ENCODE results near the gene TMEM44. TPM values are rescaled to one million over a fixed set of nuclear protein-coding genes. Genes with fewer than 3 reads are reported as not detected.

TMEM44 gene
- polyA plus RNA-seq, 1 donor (not counting 4 experiments of a cell fraction or from before 2014, with no cell fraction given) = 13.3 TPM

DNA sequence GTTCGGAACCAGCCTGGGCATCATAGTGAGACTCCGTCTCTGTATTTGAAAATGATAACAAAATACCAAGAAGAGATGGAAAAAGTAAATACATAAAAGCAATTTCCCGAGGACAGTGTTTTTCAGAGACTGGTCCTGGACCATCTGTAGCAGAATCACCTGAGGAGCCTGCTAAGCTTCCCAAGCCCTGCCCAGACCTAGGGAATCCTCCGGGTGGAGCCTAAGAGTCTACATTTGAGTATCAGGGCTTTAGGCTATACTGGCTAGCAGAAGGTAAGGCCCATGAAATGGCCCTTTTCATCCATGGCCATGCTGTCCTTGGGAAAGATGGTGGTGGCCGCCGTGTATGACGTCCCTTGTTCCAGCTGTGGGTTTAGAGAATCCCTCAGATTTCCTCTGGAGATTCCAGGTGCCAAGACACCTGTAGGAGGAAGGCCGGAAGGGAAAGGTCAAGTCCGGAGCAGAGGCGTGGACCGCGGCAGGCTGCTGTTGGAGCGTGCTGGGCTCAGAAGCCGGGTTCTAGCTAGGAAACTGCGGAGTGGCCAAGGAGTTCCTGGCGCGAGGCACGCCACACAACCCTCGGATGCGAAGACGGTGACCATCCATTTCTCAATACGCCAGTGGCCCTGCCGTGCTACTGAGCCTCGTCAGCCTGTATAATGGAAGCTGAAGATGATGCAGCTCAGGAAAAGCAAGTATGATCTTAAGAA lies 50.9 kb downstream of the TMEM44 start:
- Histone ChIP-seq H3K4me2 (ENCODE audit: control insufficient read depth, extremely low read depth, insufficient read depth, low read depth, low read length) (no peak overlapping the region), H3K27ac (ENCODE audit: control insufficient read depth, insufficient read depth, low read length) (no peak overlapping the region), H3K27me3 (ENCODE audit: control insufficient read depth, extremely low read depth, insufficient read depth, low read length) (no peaks in the 10 kb centered on the region), H3K9me1 (ENCODE audit: control insufficient read depth, extremely low read depth, insufficient read depth, low read length) (no peaks in the 10 kb centered on the region), H3K9me3 (ENCODE audit: control insufficient read depth, low read depth, low read length) (no peaks in the 10 kb centered on the region), H3K4me3 (ENCODE audit: control insufficient read depth in 2 of 3, extremely low read depth in 1 of 3, insufficient read depth in 2 of 3, low read depth in 1 of 3, low read length in 3 of 3) (no peak overlapping the region), H3K79me2 (ENCODE audit: control insufficient read depth, insufficient read depth, low read length) (peaks cover 6% of the 10 kb centered on the region), H4K20me1 (ENCODE audit: control insufficient read depth, extremely low read depth, insufficient read depth, low read length) (no peaks in the 10 kb centered on the region), H3K4me1 (ENCODE audit: control insufficient read depth, extremely low read depth, insufficient read depth, low read length) (peaks cover 32% of the 10 kb centered on the region), H2AFZ (ENCODE audit: control insufficient read depth, low read length) (no peak overlapping the region), H3K36me3 (ENCODE audit: control insufficient read depth in 2 of 2, extremely low read depth in 1 of 2, insufficient read depth in 2 of 2, low read length in 2 of 2) (peaks cover 0 to 4% of the 10 kb centered on the region in 2 experiments), H3K9ac (ENCODE audit: control insufficient read depth, extremely low read depth, insufficient read depth, low read length) (no peak overlapping the region)
- TF ChIP-seq, protein P1, sequence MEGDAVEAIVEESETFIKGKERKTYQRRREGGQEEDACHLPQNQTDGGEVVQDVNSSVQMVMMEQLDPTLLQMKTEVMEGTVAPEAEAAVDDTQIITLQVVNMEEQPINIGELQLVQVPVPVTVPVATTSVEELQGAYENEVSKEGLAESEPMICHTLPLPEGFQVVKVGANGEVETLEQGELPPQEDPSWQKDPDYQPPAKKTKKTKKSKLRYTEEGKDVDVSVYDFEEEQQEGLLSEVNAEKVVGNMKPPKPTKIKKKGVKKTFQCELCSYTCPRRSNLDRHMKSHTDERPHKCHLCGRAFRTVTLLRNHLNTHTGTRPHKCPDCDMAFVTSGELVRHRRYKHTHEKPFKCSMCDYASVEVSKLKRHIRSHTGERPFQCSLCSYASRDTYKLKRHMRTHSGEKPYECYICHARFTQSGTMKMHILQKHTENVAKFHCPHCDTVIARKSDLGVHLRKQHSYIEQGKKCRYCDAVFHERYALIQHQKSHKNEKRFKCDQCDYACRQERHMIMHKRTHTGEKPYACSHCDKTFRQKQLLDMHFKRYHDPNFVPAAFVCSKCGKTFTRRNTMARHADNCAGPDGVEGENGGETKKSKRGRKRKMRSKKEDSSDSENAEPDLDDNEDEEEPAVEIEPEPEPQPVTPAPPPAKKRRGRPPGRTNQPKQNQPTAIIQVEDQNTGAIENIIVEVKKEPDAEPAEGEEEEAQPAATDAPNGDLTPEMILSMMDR (optimal IDR thresholded peaks at IDR 0.05 in 1 of 3, IDR thresholded peaks at IDR 0.05 in 1 of 3, conservative IDR thresholded peaks at IDR 0.05 in 1 of 3; ENCODE audit: extremely low read depth in 1 of 3, insufficient read depth in 2 of 3, low read length in 3 of 3) = no peak
- no peak for TF ChIP-seq EZH2 (IDR thresholded peaks at IDR 0.05; ENCODE audit: low read length)
- dilution Hi-C loops (cut with MboI; ENCODE audit: extremely low pct_ligation_motif_present, low sequenced_read_pairs) = no loop called here
- no peak for DNase-seq (ENCODE audit: low read depth, low spot score)
- FAIRE-seq = no peak

DNA sequence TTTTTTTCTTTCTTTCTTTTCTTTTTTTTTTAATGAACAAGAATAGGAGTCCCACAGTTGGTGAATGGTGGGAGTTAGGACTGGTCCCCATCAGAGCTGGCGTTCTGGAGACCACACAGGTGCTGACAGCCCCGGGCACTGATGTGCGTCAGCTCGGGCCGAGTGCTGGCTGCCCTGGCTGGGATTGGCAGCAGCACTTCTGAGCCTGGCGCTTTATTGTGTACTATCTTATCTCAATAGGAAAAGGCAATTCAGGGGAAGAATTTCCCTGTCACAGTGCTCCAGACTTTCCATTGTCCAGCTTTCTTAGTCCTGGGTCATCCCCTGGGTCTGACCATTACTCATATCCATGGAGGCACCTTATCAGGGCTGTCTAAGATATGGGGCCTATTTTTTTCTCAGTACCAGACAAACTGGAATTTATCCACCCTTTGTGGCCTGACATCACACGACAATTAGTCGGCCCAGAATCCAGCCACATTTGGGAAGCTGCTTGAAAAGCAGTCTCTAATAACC lies 54.1 kb downstream of the TMEM44 start:
- FAIRE-seq (no peak), DNase-seq (ENCODE audit: low read depth, low spot score) (no peak)
- H3K9me3 ChIP-seq (ENCODE audit: control insufficient read depth, low read depth, low read length) = no peaks in the 10 kb centered on the region

More for the DNA sequence above, 54.1 kb downstream of the TMEM44 start:
- Histone ChIP-seq H2AFZ (ENCODE audit: control insufficient read depth, low read length) (no peak overlapping the region), H3K4me1 (ENCODE audit: control insufficient read depth, extremely low read depth, insufficient read depth, low read length) (peaks cover 32% of the 10 kb centered on the region), H3K27me3 (ENCODE audit: control insufficient read depth, extremely low read depth, insufficient read depth, low read length) (no peaks in the 10 kb centered on the region), H3K79me2 (ENCODE audit: control insufficient read depth, insufficient read depth, low read length) (peaks cover 3% of the 10 kb centered on the region), H3K36me3 (ENCODE audit: control insufficient read depth in 2 of 2, extremely low read depth in 1 of 2, insufficient read depth in 2 of 2, low read length in 2 of 2) (no peaks in the 10 kb centered on the region), H3K4me2 (ENCODE audit: control insufficient read depth, extremely low read depth, insufficient read depth, low read depth, low read length) (no peak overlapping the region), H3K9me1 (ENCODE audit: control insufficient read depth, extremely low read depth, insufficient read depth, low read length) (no peaks in the 10 kb centered on the region), H3K9ac (ENCODE audit: control insufficient read depth, extremely low read depth, insufficient read depth, low read length) (no peak overlapping the region), H3K4me3 (ENCODE audit: control insufficient read depth in 2 of 3, extremely low read depth in 1 of 3, insufficient read depth in 2 of 3, low read depth in 1 of 3, low read length in 3 of 3) (no peak overlapping the region), H3K27ac (ENCODE audit: control insufficient read depth, insufficient read depth, low read length) (no peak overlapping the region), H4K20me1 (ENCODE audit: control insufficient read depth, extremely low read depth, insufficient read depth, low read length) (no peaks in the 10 kb centered on the region)
- no peak for TF ChIP-seq EZH2 (IDR thresholded peaks at IDR 0.05; ENCODE audit: low read length)
- TF ChIP-seq, protein P1 (optimal IDR thresholded peaks at IDR 0.05 in 1 of 3, IDR thresholded peaks at IDR 0.05 in 1 of 3, conservative IDR thresholded peaks at IDR 0.05 in 1 of 3; ENCODE audit: extremely low read depth in 1 of 3, insufficient read depth in 2 of 3, low read length in 3 of 3) = no peak
- dilution Hi-C loops (cut with MboI; ENCODE audit: extremely low pct_ligation_motif_present, low sequenced_read_pairs) = no loop called here
